ENCODE data around the gene PDK2.

Gene PDK2

DNA sequence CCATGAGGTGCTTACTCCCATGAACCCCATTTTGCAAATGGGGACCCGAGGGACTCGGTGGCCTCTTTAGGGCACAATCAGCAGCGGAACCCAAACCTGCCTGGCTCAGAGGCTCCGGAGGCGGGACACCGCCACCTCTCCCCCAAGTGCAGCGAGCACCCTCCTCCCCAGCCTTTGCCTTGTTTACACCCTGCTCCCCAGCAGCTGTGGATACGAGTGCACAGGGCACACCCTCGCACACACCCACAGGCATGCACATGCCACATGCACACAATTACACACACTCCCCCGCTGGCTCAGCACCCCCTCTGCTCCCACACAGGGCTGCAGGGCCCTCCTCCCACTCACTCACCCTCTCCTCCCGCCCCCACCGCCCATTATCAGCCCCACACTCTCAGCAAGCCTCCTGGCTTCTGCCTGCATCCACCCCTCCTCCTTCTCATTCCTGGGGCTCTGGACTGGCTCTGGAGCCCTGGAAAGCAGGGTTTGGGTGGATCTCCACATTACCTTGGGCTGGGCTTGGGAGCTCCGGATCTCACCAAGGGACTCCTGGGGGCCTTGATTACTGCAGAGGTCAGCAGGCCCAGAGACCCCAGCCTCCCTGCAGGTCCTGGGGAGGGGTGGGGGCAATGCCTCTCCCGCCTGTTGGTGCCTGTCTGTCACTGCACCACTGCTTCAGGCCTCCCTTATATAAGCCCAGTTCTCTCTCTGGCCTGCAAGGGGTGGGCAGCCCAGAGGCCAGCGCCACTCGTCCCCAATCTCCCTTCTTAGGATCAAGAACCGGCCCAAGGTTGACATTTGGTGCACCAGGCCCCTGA is 6.4 kb downstream of the PDK2 start:
- no peak for DNase-seq (ENCODE audit: low read depth)

DNA sequence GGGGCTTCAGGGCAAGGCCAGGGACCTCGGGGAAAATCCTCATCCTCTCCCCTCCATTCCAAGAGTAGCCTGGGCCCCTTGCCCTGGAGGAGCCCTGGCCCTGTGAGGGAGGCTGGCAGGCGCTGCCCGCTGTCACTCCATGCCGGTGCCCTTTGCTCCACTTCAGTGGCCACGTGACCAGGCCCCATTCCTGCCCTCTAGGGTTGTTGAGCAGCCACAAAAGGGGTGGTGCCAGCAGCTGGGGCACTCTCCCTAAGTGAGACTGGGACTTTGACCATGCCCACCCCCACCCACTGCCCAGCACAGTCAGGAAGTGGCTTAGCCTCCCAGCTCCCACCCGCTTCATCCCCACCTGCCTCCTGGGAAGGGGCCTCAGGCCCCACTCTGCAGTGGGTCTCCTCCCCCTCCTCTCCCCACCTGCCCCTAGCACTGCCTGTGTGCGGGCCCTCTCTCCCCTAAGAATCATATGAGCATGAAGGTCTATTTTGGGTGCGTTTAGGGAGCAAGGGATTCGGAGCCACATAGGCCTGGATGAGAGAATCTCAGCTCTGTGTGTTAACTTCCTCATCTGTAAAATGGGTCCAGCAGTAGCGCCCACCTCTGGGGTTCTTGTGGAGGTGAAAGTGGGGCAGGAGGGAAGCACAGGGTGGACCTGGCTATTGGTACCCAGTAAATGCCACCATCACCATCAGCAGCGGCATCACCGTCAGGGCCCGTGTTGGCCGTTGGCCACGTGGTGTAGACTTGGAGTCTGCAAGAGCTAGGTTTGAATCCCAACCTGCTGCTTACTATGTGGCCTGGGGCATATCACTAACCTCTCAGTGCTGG is 7.2 kb downstream of the PDK2 start:
- no peak for DNase-seq (ENCODE audit: low read depth)

DNA sequence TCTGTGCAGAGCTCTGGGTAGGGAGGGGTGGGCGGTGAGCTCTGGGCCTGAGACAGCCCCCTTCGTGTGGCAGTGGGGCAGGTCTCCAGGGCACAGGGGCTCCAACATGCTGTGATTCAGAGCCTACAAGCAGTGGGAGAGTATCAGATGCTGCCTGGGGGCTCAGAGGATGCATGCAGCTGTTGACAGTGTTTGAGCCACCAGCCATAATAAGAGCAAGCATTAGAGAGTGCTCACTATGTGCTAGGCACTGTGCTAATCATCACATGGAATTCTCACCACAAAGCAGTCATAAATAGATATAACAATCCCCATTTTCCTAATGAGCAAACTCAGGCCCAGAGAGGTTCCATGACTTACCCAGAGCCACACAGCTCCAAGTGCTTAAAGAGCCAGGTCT is 8.1 kb downstream of the PDK2 start:
- DNase-seq (ENCODE audit: low read depth) = no peak

DNA sequence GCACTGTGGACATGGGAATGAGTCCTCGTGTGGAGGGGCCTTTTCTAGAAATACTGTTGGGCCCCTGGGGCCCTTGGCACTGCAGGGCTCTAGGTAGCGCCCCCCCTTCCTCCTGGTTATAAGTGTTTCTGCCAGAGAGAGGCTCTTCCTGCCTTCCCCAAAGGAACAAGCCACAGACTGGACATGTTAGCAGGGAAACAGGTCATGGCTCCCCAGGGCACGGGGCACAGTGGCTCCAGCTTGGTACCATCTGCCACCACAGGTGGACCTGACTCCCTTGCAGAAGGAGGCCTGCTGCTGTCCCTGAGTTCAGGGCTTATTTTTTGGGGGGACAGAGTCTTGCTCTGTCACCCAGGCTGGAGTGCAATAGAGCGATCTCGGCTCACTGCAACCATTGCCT is 8.8 kb downstream of the PDK2 start:
- DNase-seq (ENCODE audit: low read depth) = no peak

DNA sequence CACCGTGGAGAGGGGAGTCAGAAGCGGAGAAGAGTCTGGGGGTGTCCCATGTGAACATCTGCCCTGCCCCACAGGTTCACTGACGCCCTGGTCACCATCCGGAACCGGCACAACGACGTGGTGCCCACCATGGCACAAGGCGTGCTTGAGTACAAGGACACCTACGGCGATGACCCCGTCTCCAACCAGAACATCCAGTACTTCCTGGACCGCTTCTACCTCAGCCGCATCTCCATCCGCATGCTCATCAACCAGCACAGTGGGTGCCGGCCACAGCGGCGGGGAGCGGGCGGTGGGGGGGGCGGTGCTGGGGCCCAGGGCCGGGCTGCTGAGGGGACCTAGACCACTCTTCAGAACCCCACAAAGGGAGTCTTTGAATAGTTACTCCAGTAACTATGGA is 10.7 kb downstream of the PDK2 start:
- DNase-seq (ENCODE audit: low read depth) = no peak

DNA sequence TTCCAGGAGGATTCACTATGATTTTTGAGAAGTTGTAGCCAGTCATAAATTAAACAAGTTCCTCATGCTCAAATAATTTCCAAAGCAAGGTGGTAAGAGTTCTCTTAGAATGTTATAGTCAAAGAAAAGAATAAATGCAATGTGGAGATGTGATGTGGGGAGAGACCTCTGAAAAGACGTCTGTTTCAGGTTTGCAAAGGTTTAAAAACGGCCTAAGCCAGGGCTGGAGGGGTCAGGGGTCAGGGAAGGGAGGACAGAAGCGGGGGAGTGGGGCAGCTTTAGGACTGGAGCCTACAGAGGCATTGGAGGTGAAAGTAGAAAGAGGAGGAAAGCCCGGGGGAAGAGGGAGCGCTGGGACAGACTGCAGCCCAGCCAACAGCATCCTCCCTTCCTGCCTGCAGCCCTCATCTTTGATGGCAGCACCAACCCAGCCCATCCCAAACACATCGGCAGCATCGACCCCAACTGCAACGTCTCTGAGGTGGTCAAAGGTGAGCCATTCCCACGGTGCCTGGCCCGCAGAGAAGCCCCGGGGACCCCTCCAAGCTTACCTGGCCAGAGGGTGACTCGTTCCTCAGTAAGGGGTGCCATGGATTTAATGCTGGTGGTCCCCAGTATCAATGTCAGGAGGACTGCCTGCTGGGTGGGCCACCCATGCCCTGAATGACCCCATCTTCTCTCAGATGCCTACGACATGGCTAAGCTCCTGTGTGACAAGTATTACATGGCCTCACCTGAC is 11.4 kb downstream of the PDK2 start:
- no peak for DNase-seq (ENCODE audit: low read depth)

DNA sequence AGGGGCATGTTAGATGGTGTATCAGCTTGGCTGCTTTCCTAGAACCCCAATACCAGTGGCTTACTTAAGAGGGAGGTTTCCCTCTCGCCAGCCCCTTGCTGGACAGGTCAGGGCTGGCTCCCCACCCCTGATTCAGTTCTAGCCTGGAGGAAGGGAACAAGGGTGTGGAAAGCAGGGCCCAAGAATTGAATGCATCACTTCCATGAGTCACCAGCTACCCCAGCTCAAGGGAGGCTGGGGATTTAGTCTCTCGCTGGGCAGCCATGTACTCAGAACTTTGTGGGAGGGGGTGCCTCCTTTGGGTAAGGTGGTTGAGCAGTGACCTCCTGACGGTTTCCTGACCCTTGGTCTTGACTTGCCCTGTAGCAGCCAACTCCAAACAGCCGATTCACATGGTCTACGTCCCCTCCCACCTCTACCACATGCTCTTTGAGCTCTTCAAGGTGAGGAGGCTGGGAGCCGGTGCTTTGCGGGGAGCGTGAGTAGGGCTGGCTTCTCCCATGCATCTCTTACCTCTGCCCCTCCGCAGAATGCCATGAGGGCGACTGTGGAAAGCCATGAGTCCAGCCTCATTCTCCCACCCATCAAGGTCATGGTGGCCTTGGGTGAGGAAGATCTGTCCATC is 12.8 kb downstream of the PDK2 start:
- DNase-seq (ENCODE audit: low read depth) = no peak

DNA sequence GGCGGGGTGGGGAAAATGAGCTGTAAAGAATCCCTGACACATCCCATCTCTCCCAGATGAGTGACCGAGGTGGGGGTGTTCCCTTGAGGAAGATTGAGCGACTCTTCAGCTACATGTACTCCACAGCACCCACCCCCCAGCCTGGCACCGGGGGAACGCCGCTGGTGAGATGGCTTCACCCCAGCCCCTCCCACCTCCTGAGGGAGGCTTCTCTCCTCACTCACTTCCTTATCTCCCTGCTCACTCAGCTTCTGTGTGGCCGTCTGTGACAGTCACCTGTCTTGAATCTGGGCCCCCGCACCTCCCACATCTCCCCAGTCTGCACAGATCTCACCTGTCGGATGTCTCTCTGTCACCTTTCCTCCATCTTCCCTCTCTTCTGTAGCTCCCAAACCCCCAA is 13.4 kb downstream of the PDK2 start:
- DNase-seq (ENCODE audit: low read depth) = no peak

DNA sequence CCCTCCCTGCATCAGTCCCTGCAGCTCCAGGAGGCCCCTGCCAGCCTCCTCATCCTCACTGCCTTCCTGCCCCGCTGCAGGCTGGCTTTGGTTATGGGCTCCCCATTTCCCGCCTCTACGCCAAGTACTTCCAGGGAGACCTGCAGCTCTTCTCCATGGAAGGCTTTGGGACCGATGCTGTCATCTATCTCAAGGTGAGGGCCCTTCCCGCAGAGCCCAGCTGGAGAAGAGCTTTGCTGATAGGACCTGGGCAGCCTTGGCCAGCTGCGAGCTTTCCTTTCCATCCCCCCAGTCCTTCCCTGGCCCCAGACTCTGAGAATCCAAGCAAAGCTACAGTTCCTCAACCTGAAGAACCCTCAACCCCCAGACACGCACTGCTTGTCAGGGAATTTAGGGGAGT is 14.1 kb downstream of the PDK2 start:
- no peak for DNase-seq (ENCODE audit: low read depth)

DNA sequence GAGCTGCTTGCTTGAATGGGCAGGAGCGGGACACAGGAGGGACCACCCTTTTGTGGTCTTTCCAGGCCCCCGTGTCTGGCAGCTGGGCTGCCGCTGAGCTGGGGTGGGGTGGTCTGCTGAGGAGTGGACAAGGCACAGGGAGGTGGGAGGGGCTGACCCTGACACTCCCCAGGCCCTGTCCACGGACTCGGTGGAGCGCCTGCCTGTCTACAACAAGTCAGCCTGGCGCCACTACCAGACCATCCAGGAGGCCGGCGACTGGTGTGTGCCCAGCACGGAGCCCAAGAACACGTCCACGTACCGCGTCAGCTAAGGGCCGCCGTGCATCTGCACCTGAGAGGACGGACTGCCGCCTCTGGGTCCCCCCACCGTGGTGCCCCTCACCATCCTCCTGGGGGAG is 14.6 kb downstream of the PDK2 start:
- DNase-seq (ENCODE audit: low read depth) = no peak

DNA sequence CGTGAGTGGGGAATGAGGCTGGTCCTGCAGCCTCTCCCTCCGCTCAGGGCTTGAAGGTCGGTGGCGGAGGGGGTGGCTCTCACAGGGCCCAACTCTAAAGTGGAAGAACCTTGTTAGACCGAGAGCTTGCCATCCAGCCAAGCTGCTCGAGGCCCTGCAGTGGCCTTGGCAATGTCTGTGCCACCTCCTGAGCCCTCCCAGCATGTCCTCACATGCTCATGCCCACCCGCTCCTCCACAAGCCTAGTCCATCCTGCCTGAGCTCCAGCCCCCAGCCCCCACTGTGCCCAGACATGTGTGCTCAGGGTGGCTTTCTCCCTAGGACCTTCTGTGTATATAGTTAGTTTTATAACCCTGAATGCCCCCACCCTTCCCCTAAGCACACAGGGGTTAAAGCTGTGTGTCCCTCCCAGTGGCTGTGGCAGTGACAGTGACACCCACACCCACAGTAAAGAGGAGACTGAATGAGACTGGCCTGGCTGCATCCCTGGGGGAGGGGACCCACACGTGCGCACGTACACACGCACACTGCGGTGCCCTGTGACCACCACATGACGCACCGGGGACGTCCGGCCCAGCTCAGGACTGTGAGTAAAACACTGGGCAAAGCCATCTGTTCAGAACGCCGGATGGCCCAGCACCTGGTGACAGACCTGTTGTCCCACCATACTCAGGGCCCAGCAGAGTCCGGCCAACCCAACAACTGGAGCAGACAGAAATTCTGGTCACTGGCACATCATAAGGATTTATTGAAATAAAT is 15.6 kb downstream of the PDK2 start:
- DNase-seq (ENCODE audit: low read depth) = no peak

DNA sequence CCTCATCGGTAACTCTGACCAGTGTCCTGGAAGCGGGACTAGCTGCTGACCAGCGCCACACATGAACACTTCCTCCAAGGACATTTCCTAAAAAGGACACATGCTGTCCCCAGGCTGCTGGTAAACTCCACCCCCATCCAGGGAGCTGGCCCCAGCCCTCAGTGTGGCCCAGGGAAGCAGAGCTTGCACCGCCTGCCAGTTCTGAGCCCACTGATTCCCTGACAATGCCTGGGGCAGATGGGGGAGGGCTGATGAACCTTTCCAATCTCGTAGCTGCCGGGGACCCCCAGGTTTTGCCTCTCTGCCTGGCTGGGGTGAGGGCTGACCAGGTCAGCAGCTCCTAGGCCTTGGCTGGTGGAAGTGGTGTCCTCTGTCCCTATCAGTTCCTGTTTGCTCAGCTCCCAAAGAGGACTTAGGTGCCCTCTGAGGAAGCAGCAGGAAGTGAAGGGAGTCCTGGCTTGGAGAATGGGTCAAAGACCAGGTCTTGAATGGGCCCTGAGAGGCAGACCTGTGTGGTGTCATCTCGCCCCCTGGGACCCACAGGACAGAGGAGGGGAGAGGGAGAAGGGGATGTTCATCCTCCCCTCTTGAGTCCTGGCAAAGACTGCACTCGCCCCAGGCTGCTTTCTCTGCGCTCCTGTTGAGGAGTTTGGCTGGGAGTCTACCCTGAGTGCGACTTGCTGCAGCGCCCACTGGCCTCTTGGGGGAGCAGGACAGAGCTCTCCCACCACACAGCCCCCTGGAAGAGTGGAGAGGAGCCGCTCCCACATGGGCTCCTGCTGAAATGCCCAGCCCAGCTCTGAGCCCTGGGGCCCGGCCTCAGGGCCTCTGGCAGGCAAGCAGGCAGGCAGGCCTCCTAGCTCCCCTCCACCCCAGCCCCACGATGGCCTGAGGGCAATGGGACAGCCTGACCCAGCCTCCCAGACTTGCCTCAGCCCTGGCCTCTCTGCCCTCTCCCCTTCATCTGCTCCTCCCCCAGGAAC is 16.8 kb downstream of the PDK2 start:
- no peak for DNase-seq (ENCODE audit: low read depth)

DNA sequence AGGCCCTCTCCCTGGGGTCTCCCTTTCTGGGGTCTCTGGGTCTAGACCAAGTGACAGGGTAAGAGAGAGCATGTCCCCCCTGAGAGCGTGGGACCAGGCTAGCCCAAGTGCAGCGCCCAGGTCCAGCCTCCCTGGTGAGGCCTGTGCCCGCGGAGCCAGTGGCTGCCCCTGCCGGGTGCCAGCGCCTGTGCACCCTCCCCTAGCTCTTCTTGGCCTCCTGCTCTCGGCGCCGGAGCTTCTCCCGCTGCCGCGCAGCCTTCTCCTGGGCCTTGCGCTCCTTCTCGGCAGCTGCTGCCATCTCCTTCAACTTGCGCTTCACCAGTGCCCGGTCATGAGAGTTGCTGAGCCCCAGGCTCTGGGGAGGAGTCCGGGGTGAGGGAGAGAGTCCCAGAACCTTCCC is 17.5 kb downstream of the PDK2 start:
- DNase-seq (ENCODE audit: low read depth) = no peak

DNA sequence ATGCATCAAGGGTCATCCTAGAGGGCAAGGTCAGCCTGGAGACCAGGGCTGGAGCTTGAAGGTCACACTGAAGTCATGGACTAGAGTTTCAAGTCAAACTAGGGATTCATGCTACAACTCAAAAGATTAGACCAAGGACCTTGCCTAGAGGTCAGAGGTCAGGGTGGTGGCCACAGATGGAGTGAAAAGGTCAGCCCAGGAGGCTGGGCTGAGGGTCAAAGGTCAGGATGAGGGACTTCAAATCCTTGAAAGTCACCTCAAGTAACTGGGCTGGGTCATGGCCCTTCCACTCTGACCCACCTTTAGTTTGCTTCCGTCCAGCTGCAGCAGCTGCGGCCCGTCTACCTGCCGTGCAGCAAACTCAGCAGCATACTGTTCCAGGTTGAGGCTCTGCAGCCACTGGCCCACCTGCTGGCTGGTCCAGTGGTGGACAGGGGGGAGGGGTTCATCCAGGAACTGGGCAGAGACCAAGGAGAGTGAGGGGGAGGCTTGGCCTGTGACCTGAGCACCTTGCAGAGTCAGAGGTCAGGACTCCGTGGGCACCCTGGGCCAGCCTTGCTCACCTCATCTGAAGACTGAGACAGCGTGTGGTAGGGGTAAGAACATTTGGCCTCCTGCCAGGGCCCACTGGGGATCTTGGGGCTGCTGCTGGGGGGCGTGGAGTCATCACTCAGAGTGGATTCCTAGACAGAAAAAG is 18.6 kb downstream of the PDK2 start:
- DNase-seq (ENCODE audit: low read depth) = no peak

DNA sequence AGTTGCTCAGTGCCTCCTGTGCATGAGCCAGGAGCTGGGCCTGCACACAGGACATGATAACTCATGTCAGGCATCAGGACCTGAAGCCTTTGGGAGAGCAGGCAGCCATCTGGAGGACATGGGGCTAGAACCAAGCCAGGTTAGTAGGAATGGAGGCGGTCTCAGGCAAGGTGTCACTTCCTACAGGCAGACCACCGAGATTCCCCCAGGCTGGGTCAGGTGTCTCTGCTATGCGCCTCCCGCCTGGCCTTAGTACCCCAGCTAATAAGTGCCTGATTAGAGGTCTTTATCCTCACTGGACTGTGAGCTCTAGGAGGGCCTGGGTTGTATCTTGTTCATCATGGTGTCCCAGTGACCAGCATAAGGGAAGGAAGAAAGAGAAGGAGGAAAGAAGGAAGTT is 19.2 kb downstream of the PDK2 start:
- no peak for DNase-seq (ENCODE audit: low read depth)

DNA sequence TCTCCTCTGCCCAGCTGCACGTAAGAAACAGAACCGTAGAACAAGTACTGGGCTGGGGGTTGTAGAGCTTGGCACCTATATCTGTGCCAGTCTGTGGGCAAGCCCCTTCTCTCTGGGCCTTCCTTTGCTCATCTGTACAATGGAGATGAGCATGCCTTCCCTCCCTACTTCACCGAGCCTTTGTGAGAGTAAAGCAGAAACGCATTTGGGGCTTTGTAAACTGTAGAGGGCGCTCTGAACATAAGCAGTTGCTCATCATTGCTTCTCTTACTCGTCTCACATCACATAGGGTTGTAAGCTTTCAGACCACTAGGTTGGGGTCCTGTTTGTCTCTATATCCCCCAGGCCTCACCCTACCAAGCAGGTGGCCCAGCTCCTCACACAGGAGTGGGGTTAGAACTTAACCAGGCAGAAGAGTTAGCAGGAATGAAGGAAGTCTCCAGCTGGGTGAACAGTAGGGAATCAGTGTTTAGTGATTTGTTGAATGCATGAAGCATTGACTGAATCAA is 19.8 kb downstream of the PDK2 start:
- no peak for DNase-seq (ENCODE audit: low read depth)

DNA sequence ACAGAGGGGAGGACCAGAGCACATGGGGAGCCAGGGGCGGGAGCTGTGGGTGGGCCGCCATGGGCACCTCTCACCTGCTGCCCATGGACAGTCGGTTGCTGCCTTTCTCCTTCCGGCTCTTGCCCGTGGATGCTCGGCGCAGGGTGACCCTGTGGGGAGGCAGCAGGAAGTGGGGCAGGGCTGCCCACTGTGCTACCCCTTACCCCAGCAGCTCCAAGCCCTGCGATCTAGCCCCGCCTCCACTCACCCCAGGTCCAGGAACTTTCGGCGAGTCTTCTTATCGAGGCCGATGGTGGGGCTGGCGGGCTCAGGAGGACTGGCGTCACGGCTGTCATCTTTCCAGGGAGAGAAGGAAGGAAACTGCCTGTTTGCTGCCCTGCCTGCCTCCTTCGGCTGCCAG is 20.6 kb downstream of the PDK2 start:
- no peak for DNase-seq (ENCODE audit: low read depth)

DNA sequence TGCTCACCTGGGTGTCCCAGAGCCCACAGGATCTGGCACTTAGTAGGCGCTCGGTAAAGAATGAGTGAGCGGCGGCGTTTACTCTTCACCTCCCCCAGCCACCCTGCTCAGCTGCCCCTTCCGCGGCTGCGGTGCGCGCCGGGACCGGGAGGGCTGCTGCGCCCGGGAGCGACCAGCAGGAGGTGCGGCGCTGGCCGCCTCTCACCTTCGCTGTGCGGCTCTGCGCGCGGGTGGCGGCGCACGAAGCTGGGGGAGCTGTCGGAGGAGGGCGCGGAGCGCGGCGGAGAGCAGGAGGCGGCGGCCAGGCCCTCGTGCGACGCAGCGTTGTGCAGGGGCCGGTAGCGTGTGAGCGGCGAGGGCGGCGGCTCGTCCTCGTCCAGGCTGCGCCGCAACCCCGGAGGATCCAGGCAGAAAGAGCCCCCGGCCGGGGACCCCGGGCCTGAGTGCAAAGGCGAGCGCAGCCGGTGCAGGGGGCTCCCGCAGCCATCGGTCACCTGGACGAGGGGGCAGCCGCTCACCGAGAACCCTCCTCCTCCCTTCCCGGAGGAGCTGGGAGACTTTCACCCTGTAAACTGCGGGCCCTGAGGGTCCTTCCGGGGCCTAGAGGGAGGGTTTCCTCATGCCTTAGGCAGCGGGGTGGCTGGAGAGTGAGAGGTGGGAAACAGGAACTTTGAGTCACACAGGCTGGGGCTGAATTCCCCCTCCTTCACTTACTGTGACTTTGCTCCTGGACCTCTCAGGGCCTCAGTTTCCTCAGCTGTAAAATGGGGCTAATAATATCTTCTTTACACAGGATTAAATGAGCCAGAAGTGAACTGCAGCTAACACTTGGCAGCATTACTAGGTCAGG is 22.3 kb downstream of the PDK2 start:
- peak; percentile 42 for DNase-seq (ENCODE audit: low read depth)

All from stimulated activated CD8-positive, alpha-beta memory T cell treated with anti-CD3 and anti-CD28 coated beads, Interleukin-4, amount 100 ng/mL, for 24 hours (primary cell).